Erythroblast (primary cell): ENCODE measurements around the gene ORC2.

Experiments used
- GATA1 ChIP-seq: IDR thresholded peaks from 2 replicates; pipeline ENCODE4 v1.6.1; 2011; ENCODE audit warnings: low read depth, mild to moderate bottlenecking, control low read depth, low read length, moderate library complexity
- POLR2A ChIP-seq: IDR thresholded peaks from 2 replicates; pipeline ENCODE4 v1.6.1; 2011; ENCODE audit warnings: mild to moderate bottlenecking, low read length

DNA sequence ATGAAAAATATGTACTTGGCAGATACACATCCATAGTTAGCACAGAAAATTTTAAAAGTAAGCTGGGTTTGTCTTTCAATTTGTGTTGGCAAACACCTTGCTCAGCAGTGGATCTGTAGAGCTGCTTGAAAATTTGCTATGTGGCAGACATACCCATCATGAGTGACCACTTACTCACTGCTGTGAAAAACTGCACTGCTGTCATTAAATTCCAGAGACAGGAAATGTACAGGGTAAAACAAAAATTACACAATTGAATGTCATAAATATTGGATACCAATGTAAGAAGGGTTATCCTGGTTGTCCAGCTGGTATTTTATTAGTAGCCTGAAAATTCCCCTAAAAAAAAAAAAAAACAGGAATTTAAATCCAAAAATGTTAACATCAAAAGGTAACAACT lies 49.8 kb downstream of the ORC2 start:
- no peak for TF ChIP-seq POLR2A
- TF ChIP-seq GATA1 = no peak
